Fibroblast of skin of scalp (primary cell): ENCODE results near the gene ERG. TPM values are rescaled to one million over a fixed set of nuclear protein-coding genes. Genes with fewer than 3 reads are reported as not detected.

ENCODE experiments used
- DNase-seq: peaks from one replicate; pipeline ENCODE4 v3.0.0-alpha.2; 2013
- polyA plus RNA-seq, 2 experiments: library from polyadenylated mRNA; unstranded; fragments of 120-200 nt; gene quantifications; one replicate each; pipeline ENCODE4 v1.2.1, GENCODE V29; 2013; ENCODE audit not compliant: insufficient read length in 2 of 2

The ERG gene
- 4.2 TPM for polyA plus RNA-seq (2013, experiment 1 of 2; ENCODE audit: insufficient read length)
- polyA plus RNA-seq (2013, experiment 2 of 2; ENCODE audit: insufficient read length): 4.8 TPM

GRCh38 chr21:38498057-38498833 lies at the start of gene ERG:
TSS of gene ERG (minus strand) at chr21:38498477. CDS start at chr21:38498380, 97 bp downstream.
- no peak for DNase-seq

- peak; percentile 73 for DNase-seq
Observed at GRCh38 chr21:38544661-38545060, 46.4 kb upstream of the ERG start.

GRCh38 chr21:38542263-38542662 lies 44.0 kb upstream of the ERG start:
- no peak for DNase-seq

GRCh38 chr21:38538353-38538752 lies 40.1 kb upstream of the ERG start:
- DNase-seq: no peak

- no peak for DNase-seq
Observed at GRCh38 chr21:38534591-38534990, 36.3 kb upstream of the ERG start.

- DNase-seq: no peak
Observed at GRCh38 chr21:38533887-38534286, 35.6 kb upstream of the ERG start.

- DNase-seq: peak; percentile 88
Observed at GRCh38 chr21:38531591-38531990, 33.3 kb upstream of the ERG start.

- peak; percentile 19 for DNase-seq
Observed at GRCh38 chr21:38531039-38531541, 32.8 kb upstream of the ERG start.

GRCh38 chr21:38527737-38528136 lies 29.5 kb upstream of the ERG start:
- no peak for DNase-seq

- DNase-seq: no peak
Observed at GRCh38 chr21:38525454-38525853, 27.2 kb upstream of the ERG start.

- no peak for DNase-seq
Observed at GRCh38 chr21:38524168-38525153, 26.2 kb upstream of the ERG start.

GRCh38 chr21:38520511-38520910 lies 22.2 kb upstream of the ERG start:
- DNase-seq: no peak

GRCh38 chr21:38511662-38512243 lies 13.5 kb upstream of the ERG start:
- no peak for DNase-seq

- DNase-seq: no peak
Observed at GRCh38 chr21:38511198-38511597, 12.9 kb upstream of the ERG start.

- no peak for DNase-seq
Observed at GRCh38 chr21:38507374-38507942, 9.2 kb upstream of the ERG start.

- DNase-seq: no peak
Observed at GRCh38 chr21:38506661-38507281, 8.5 kb upstream of the ERG start.

GRCh38 chr21:38505654-38506523 lies 7.6 kb upstream of the ERG start:
- peak; percentile 83 for DNase-seq

GRCh38 chr21:38504066-38504465 lies 5.8 kb upstream of the ERG start:
- DNase-seq: no peak

- peak; percentile 87 for DNase-seq
Observed at GRCh38 chr21:38503583-38503982, 5.3 kb upstream of the ERG start.

- no peak for DNase-seq
Observed at GRCh38 chr21:38500073-38500472, 1.8 kb upstream of the ERG start.

GRCh38 chr21:38499296-38499695 lies 1.0 kb upstream of the ERG start:
- no peak for DNase-seq
